ENCODE measurements around the gene SPTLC3.

Gene SPTLC3

GRCh38 chr20:13205425-13205824 lies 196.7 kb downstream of the SPTLC3 start:
- DNase-seq, result no peak

DNA sequence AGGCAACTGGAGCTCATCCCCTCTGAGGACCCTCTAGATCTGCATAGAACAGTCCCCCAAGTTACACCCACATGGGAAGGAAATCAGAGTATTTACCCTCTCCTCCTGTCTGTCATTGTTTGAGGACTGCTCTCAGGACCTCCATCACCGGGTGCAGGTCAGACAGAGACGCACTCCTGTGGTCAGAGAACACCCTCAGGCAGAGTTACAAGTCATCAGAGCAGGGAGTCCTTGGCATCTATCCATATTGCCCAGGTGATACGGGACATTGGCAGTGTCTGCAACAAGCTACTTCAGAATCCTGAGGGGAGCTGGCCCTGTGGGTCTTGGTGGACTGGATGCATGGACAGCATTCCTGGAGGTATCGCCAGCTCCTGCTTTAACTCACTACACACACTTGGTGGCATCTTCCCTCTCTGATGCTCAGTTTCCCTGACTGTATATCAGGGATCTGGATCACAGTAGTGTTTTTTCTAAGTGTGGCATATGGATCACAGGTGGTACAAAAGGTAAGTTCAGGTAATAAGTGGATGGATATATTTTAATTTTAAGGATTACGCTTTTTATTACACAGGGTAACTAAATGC lies 197.2 kb downstream of the SPTLC3 start:
- DNase-seq, result no peak

GRCh38 chr20:13207016-13207415 lies 198.2 kb downstream of the SPTLC3 start:
- DNase-seq, result no peak

DNA sequence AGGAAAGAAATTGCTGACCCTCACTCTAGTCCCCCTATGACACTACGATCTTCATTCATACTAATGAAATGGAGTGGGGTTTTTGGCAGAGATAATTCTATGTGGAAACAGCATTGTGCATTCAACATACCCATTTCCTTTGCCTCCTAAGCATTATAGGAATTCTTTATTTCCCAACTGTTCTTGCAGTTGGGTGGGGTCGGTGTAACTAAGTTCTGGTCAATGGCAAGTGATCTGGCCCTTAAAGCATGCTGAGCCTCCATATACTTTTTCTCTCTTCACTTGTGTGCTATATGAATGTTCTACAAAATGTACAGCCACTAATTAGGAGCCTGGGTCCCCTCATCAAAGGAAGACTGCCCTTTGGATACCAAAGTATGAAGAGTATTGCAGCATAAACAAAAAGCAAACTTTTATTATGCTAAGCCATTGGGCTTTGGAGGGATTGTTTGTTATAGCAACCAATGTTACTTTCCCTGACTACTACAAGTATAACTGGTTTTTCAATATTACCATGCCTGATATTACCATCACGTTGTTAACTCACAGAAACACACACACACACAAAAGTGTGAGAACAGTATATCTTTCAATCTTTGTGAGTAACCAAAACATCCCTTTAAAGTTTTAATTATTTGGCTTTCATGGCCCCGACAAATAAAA lies 203.3 kb downstream of the SPTLC3 start:
- DNase-seq, result no peak

DNA sequence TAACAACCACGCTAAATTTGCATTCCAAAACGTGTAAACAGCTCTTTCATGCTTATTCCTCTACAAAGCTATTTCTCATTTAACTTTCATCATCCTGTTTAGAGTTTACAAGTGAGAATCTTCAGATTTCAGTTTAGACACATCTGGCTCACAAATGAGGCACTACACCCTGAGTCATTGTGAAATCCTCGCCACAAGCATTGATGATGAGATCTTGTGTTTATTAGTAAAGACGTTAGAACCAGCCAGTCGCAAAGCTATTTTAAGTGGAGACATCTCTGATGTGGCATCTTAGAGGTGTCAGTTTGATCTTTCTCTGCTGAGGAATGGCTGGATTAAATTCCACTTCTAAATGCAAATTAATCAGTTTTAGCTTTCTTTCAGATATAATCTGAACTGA lies 204.0 kb downstream of the SPTLC3 start:
- DNase-seq, result no peak

DNA sequence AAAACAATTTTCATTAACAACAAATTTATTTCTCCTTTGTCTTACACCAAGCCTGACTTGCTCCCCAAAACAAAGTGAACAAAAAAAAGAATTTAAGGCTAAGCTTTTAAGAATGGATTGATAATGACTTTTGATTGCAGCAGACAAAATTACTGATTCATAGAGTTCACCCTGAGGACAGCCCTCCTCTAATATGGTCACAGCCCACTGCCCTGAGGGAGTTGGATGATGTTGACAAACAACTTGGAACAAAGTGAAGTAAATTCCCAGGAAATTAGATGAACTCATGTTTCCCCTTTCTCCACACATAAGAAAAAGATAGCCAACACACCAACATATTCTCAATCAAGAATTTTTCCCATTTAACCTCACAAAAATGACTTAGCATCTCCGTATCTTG lies 204.6 kb downstream of the SPTLC3 start:
- DNase-seq, result no peak

DNA sequence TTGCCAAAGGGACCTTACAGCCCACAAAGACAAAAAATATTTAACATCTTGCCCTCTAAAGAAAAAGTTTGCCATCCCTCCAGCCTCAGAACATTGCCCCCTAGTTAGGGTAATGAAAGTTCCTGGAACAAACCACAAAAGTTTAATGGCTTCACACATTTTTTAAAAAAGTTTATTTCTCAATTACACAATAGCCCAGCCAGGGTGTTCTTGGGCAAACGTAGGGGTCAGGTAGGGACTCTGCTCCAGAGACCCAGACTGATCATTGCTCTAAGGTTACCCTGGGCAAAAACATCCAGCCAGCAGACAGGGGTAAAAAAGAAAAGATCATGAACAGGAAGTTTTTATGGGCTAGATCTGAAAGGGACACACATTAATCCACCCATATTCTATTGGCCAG lies 207.8 kb downstream of the SPTLC3 start:
- DNase-seq, result no peak
